ENCODE results near the gene VSTM2B. TPM values are rescaled to one million over a fixed set of nuclear protein-coding genes. Genes with fewer than 3 reads are reported as not detected.

VSTM2B gene
- total RNA-seq, 1 experiment from 2014 or later, result 8.7 TPM

DNA sequence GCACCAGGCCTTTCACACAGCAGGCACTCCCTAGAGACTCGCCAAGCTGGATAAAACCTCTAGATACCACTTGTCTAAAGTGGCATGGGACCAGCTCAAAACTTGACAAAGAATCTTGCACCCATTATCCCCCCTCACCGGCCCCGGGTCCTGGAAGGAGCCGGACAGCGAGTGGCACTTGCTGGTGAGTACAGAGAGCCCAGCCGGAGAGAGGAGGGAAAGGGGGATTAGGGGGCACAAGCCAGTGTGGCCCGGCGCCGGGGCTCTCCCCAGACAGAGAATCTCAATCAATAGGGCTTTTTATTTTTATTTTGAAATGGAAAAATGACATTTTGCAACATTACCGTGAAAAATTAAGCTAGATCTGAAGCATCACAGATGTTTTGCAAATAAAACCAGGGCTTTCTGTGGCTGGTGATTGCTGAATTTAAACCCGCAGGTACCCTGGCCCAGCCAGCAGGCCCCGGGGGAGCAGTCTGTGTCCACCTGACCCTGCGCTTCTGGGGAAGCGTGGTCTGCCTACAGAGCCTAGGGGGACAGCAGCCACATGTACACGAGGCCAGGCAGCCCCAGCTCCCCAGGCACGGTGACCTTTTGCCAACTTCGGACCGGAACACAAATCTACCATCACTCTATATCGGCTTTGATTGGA, 10.0 kb upstream of the VSTM2B start:
- no peak for DNase-seq (ENCODE audit: low spot score)

- no peak for DNase-seq (ENCODE audit: low spot score)
Observed at GRCh38 chr19:29516358-29516725, 9.5 kb upstream of the VSTM2B start.

DNA sequence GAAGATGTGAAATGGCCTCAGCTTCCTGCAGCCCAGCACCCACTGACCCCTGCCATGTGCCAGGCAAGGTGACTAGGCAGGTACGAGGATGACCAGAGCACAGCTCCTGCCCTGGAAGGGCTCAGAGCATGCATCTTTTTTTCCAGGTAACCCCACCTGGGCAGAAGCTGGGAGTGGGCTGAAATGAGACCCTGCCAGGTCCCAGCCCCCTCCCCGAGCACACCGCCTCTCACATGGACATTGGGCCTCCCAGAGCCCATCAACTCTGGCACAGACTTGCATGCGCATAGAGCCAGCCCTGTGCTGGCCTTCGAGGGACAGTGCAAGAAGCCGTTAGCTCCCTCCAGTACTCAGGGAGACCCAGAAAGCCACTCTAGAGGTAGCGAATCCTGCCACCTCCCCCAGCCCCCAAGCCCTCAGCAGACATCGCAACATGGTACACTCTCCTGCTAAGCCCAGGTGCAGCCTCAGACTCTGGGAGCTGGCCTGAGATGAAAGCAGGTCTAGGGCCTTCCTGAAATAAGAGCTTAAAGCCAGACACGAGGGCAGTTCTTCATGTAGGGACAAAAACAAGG, 8.9 kb upstream of the VSTM2B start:
- no peak for DNase-seq (ENCODE audit: low spot score)

GRCh38 chr19:29517412-29517811, 8.4 kb upstream of the VSTM2B start:
- no peak for DNase-seq (ENCODE audit: low spot score)

DNA sequence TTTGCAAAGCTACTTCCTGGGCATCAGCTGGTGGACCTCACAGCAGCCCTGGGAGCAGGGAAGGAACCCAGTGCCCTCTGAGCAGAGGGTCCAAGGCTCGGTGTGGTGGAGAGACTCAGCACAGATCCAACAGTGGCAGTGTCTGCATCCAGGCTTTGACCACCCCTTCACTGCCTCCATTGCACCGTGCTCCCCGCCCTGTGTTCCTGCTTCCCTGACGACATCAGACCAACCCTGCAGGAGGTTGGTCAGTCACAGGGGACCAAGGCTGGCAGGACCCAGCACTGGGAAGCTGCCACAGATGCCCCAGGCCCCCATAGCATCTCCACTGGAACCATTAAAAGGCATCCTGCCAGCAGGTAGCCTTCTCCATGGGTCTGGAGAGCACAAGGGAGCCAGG, 7.8 kb upstream of the VSTM2B start:
- DNase-seq (ENCODE audit: low spot score), result no peak

GRCh38 chr19:29519146-29519545, 6.6 kb upstream of the VSTM2B start:
- no peak for DNase-seq (ENCODE audit: low spot score)

DNA sequence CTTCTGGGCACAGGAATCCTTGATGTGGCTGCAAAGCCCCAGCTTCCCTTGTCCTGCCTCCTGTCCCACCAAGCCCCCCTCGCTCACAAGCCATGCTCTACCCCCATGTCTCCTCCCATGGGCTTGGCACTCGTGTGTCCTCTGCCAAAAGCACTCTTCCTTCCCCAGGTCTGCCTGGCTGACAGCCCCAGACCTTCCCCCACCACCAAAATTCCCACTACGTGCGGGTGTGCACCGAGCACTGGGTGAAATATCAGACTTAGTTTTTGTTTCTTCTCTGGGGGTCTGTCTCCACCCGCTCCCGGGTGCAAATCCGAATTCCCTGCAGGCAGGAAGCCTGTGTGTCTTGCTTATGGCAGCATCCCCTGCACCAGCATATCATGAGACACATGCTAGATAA, 5.9 kb upstream of the VSTM2B start:
- no peak for DNase-seq (ENCODE audit: low spot score)

GRCh38 chr19:29520390-29520789, 5.4 kb upstream of the VSTM2B start:
- no peak for DNase-seq (ENCODE audit: low spot score)

DNA sequence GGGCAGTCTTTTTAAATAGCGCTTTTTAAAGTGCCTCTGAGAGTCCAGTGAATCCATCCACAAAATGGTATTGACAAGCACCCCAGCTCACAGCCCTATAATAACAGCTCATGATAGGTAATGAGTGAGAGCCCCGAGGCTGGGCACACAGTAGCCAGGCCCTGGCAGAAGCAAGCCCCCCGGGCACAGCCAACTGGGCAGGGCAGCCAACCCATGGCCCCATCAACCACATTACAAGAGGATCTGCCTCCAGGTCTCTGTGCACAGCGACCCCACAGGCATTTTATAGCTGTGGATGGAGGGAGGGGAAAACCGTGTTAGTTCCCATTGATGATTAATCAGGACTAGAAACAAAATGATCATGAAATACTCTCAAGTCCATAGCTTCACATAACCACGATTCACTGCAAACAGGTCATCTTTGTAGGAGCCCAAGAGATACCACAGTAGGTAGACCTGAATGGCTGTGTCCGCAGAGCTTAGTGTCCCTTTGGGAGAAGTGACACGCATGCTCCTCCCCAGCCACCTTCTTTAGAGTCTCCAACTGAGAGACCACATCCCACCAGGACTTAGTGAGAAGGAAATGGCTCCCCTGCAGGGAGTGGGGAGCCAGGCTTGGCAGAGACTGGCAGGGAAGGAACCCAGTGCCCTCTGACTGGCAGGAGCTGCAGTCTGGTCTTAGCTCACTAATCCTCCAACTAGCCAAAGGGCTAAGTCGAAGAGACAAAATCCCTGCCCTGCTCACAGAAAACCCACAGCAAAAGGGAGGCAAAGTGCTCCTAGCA, 4.3 kb upstream of the VSTM2B start:
- no peak for DNase-seq (ENCODE audit: low spot score)

GRCh38 chr19:29523568-29523967, 2.2 kb upstream of the VSTM2B start:
- no peak for DNase-seq (ENCODE audit: low spot score)

GRCh38 chr19:29524201-29524911, 1.4 kb upstream of the VSTM2B start:
- no peak for DNase-seq (ENCODE audit: low spot score)

DNA sequence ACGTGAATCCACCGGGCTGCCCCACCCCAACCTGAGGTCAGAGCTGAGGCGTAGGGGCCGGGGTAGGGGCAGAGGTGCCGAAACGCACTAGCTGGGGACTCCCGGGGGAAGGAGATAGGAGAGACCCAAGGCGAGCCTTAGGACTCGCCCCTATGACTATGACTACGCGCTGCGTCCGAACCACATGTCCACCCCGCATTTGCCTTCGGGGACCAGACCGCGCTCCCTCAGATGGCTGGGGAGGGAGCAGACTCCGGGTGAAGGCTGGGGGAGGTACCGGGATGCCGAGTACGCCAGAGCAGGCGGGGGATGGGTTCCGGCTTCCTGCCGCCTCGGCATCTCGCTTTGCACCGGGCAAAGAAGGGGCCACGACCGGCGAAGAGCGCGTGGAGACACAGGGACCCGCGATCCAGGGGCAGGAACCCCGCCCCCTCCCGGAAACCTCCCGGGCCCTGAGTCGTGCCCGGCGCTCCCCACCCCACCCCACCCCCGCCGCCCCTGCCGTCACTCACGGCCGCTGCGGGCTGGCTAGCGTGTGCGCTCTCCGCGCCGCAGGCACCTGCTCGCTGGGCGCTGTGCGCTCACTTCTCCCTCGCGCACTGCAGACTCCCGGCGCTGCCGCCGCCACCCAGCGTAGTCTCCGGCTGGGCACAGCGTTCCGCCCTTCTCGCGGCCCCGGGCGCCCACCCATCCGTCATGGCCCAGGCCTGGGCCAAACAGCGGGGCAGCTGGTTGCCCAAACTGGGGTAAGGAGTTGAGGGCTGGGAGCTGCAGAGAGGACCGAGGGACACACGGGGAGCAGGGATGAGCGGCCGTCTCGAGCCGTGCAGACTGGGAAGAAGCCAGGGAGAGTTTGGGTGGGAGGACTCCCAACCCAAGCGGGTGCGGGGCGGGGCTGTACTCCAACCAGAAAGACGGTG, 622 bp upstream of the VSTM2B start:
- no peak for DNase-seq (ENCODE audit: low spot score)

DNA sequence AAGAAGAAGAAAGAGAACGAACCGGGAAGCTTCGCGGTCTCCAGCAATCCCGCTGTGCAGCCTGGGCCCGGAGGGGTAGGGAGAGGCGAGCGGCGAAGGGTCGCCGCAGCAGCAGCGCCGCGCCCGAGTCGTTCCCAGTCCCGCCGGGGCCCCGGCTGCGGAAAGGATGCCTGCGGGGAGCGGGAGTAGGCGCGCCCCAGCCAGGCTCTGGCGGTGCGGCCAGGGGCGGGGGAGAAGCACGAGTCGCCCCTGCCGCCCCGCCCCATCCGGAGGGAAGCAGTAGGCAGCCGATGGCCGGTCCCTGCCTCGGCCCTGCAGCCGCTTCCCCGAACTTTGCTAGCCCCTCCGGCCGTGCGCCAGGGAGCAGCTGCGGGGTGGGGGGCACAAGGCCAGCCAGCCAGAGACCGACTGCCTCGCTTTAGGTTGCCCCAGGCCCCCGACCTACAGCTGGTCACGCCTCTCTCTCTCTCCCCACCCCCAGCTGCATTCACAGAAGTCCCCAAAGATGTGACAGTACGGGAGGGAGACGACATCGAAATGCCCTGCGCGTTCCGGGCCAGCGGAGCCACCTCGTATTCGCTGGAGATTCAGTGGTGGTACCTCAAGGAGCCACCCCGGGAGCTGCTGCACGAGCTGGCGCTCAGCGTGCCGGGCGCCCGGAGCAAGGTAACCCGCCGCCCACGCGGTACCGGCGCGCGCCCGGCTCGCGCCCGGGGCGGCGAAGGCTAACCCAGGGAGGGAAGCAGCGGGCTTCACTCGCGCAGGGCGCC, 1.1 kb downstream of the VSTM2B start:
- DNase-seq (ENCODE audit: low spot score), result peak; percentile 30

GRCh38 chr19:29527500-29528328, 1.9 kb downstream of the VSTM2B start:
- no peak for DNase-seq (ENCODE audit: low spot score)

DNA sequence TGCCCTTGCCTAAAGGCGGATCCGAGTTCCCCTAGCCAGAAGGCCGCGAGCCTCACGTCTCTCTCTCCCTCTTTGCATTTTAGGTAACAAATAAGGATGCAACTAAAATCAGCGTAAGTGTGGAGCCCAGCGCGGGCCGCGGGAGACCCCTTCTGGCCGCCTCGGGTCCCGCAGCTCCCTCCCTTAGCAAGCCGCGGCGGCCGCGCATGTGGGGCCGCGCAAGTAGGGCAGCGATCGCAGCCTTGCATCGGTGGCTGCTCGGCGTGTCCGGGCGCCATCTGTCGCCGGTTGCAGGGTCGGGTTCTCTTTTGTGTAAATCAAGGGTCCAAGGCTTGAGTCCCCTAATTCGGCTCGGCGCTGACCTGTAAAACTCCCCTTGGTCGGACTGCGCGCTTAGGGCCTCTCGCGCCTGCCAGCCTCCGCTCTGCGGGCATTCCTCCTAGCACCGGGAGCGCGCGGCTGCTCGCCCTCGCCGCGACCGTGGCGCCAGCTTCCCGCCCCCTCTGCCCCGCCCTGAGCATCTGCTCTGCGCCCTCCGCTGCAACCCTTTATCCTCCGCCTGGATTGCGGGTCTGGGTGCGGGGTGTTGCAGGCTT, 2.7 kb downstream of the VSTM2B start:
- DNase-seq (ENCODE audit: low spot score), result peak; percentile 70

DNA sequence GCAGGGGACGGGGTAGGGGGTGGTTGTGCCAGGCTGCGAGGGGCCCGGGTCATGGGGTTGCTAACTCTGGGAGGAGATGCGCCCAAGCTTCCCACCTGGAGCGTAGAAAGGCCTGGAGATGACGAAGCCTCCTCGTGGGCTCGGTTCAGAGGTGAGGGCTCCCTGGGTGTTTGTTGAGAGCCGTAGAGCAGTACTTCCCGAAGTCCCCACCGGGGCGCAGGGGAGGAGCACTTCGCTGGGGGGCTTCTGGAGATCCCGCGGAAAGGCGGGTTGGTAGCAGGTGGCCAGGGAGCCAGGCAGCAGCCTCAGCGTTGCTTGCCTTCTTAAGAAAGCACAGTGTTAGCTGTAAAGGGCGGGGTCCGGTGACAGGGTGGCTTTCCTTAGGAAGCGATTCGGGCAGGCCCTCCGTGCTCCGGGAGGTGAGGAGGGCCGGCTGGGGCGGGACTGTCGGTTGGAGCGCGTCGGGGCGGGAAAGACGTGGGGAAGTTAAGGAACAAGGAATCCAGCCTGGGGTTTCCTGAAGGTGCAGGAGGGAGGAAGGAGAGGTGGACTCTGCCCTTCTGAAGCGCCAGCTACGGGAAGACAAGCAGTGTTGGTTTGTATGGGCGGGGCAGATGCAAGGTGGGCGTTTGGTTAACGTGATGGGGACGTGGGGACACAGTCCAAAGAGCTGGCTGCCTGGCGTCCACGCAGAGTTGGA, 3.3 kb downstream of the VSTM2B start:
- no peak for DNase-seq (ENCODE audit: low spot score)

GRCh38 chr19:29529646-29530539, 4.1 kb downstream of the VSTM2B start:
- no peak for DNase-seq (ENCODE audit: low spot score)
